Measurements from ENCODE around the gene AKAP6. TPM values are rescaled to one million over a fixed set of nuclear protein-coding genes. Genes with fewer than 3 reads are reported as not detected.
A peak's percentile ranks its signal among the peaks of the same experiment; 100 is the strongest.

The AKAP6 gene
- total and polyA plus RNA-seq, 2 experiments from 2014 or later = 0.38 to 0.42 TPM

DNA sequence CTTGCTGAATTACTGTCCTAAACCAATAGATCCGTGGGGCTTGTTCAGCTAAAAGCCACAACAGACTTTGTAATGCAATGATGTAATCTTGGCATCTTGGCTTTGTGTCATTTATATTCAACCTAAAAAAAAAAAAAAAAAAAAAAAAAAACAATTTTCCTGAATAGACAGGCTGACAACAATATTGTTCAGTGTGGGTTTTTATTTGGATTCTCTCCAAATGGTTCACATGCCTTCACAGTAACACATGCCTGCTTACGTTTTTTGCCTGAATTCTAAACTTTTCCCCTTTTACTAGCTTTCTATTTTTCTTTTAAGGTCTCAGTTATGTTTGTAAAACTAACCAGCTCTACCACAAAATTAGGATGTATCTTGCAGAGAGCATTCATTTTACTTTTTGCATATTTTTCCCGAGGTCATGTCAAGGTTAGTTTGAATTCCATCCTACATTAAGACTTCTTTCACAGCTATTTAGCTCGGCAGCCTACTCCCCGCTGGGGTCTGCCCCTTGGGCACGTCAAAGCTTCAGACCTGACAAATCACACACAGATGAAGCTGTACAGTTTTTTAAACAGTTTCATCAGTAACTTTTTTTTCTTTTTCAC lies 395.9 kb downstream of the AKAP6 start:
- H3K36me3 ChIP-seq (ENCODE audit: insufficient read depth) = no peaks in the 10 kb centered on the region
- H3K4me1 ChIP-seq (ENCODE audit: insufficient read depth) = no peaks in the 10 kb centered on the region
- H3F3A ChIP-seq (replicated peaks; ENCODE audit: low read depth) = no peaks in the 10 kb centered on the region
- no peak overlapping the region for H3K27ac ChIP-seq (ENCODE audit: low read depth)
- H3K9me2 ChIP-seq (ENCODE audit: insufficient read depth) = no peaks in the 10 kb centered on the region
- H3K4me3 ChIP-seq = no peak overlapping the region
- Mint-ChIP-seq H3K36me3 (ENCODE audit: low read depth) (no peaks in the 10 kb centered on the region), H3K4me3 (peak overlapping the region; percentile 16; the same call in 1 of the 3 replicates), H3K27ac (no peak overlapping the region), H3K4me1 (peaks cover 16% of the 10 kb centered on the region), H3K27me3 (ENCODE audit: insufficient read depth, low read depth, poor library complexity) (peaks cover 2% of the 10 kb centered on the region), H3K9me3 (no peaks in the 10 kb centered on the region)
- H4K20me1 ChIP-seq (replicated peaks; ENCODE audit: insufficient read depth) = no peaks in the 10 kb centered on the region
- peak; percentile 15 for DNase-seq (ENCODE audit: low spot score)
- TF ChIP-seq STAT1 (IDR thresholded peaks at IDR 0.05; ENCODE audit: unreplicated experiment) = no peak
- TF ChIP-seq, protein P1, sequence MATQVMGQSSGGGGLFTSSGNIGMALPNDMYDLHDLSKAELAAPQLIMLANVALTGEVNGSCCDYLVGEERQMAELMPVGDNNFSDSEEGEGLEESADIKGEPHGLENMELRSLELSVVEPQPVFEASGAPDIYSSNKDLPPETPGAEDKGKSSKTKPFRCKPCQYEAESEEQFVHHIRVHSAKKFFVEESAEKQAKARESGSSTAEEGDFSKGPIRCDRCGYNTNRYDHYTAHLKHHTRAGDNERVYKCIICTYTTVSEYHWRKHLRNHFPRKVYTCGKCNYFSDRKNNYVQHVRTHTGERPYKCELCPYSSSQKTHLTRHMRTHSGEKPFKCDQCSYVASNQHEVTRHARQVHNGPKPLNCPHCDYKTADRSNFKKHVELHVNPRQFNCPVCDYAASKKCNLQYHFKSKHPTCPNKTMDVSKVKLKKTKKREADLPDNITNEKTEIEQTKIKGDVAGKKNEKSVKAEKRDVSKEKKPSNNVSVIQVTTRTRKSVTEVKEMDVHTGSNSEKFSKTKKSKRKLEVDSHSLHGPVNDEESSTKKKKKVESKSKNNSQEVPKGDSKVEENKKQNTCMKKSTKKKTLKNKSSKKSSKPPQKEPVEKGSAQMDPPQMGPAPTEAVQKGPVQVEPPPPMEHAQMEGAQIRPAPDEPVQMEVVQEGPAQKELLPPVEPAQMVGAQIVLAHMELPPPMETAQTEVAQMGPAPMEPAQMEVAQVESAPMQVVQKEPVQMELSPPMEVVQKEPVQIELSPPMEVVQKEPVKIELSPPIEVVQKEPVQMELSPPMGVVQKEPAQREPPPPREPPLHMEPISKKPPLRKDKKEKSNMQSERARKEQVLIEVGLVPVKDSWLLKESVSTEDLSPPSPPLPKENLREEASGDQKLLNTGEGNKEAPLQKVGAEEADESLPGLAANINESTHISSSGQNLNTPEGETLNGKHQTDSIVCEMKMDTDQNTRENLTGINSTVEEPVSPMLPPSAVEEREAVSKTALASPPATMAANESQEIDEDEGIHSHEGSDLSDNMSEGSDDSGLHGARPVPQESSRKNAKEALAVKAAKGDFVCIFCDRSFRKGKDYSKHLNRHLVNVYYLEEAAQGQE (IDR thresholded peaks at IDR 0.05; ENCODE audit: unreplicated experiment) = no peak
- TF ChIP-seq, protein P2, sequence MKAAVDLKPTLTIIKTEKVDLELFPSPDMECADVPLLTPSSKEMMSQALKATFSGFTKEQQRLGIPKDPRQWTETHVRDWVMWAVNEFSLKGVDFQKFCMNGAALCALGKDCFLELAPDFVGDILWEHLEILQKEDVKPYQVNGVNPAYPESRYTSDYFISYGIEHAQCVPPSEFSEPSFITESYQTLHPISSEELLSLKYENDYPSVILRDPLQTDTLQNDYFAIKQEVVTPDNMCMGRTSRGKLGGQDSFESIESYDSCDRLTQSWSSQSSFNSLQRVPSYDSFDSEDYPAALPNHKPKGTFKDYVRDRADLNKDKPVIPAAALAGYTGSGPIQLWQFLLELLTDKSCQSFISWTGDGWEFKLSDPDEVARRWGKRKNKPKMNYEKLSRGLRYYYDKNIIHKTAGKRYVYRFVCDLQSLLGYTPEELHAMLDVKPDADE (IDR thresholded peaks at IDR 0.05) = no peak
- TF ChIP-seq NANOG (IDR thresholded peaks at IDR 0.05; ENCODE audit: borderline replicate concordance) = no peak
- TF ChIP-seq, protein P3, sequence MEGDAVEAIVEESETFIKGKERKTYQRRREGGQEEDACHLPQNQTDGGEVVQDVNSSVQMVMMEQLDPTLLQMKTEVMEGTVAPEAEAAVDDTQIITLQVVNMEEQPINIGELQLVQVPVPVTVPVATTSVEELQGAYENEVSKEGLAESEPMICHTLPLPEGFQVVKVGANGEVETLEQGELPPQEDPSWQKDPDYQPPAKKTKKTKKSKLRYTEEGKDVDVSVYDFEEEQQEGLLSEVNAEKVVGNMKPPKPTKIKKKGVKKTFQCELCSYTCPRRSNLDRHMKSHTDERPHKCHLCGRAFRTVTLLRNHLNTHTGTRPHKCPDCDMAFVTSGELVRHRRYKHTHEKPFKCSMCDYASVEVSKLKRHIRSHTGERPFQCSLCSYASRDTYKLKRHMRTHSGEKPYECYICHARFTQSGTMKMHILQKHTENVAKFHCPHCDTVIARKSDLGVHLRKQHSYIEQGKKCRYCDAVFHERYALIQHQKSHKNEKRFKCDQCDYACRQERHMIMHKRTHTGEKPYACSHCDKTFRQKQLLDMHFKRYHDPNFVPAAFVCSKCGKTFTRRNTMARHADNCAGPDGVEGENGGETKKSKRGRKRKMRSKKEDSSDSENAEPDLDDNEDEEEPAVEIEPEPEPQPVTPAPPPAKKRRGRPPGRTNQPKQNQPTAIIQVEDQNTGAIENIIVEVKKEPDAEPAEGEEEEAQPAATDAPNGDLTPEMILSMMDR (conservative IDR thresholded peaks at IDR 0.05; ENCODE audit: low read depth in 2 of 2) = no peak
- no peak for TF ChIP-seq EZH2 (IDR thresholded peaks at IDR 0.05; ENCODE audit: low read depth, unreplicated experiment)
- TF ChIP-seq CREB1 (CRISPR knock-in tag; IDR thresholded peaks at IDR 0.05; ENCODE audit: low read depth) = no peak
- no peak for TF ChIP-seq EZH2phosphoT487 (IDR thresholded peaks at IDR 0.05; ENCODE audit: unreplicated experiment)
- no peaks in the 10 kb centered on the region for H3K27me3 ChIP-seq (ENCODE audit: insufficient read depth)
- ATAC-seq = peak; percentile 46; the same call in 2 of the 3 replicates
- H3K4me2 ChIP-seq = no peak overlapping the region
- H3K79me2 ChIP-seq (replicated peaks; ENCODE audit: insufficient read depth) = no peaks in the 10 kb centered on the region
- no peak overlapping the region for H2AFZ ChIP-seq

DNA sequence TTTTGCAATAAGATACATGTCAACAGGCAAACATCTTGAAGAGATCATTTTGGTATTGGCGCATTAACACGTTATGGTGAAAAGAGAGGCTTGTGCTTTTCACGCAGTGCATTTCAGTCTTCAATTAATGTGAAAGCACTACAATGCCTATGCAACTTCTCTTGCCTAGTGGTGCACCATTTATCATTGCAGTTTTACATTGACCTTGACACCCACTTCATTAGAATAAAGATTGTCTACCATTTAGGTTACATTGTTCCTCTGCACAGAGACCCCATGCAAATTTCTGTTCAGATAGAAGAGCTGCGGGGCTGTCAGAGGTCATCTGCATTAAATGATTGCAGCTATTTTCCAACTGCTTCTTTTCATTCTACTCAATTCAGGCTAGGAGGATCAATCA lies 397.4 kb downstream of the AKAP6 start:
- H3K4me1 Mint-ChIP-seq = peaks cover 16% of the 10 kb centered on the region
- H3K4me1 ChIP-seq (ENCODE audit: insufficient read depth) = no peaks in the 10 kb centered on the region
- no peak overlapping the region for H3K27ac ChIP-seq (ENCODE audit: low read depth)
- TF ChIP-seq, protein P2 (IDR thresholded peaks at IDR 0.05) = no peak

More for the DNA sequence above, 397.4 kb downstream of the AKAP6 start:
- H3K36me3 Mint-ChIP-seq (ENCODE audit: low read depth) = no peaks in the 10 kb centered on the region
- Histone ChIP-seq H3F3A (replicated peaks; ENCODE audit: low read depth) (no peaks in the 10 kb centered on the region), H3K36me3 (ENCODE audit: insufficient read depth) (no peaks in the 10 kb centered on the region), H3K79me2 (replicated peaks; ENCODE audit: insufficient read depth) (no peaks in the 10 kb centered on the region), H3K4me2 (no peak overlapping the region), H3K9me2 (ENCODE audit: insufficient read depth) (no peaks in the 10 kb centered on the region), H4K20me1 (replicated peaks; ENCODE audit: insufficient read depth) (no peaks in the 10 kb centered on the region), H3K27me3 (ENCODE audit: insufficient read depth) (no peaks in the 10 kb centered on the region), H3K4me3 (no peak overlapping the region), H2AFZ (no peak overlapping the region)
- H3K4me3 Mint-ChIP-seq = no peak overlapping the region
- DNase-seq (ENCODE audit: low spot score) = no peak
- H3K27me3 Mint-ChIP-seq (ENCODE audit: insufficient read depth, low read depth, poor library complexity) = peaks cover 2% of the 10 kb centered on the region
- 0 out of 2 replicates have a peak overlapping the region, but pooled peaks have one; percentile 4 for H3K27ac Mint-ChIP-seq
- no peak for ATAC-seq
- H3K9me3 Mint-ChIP-seq = no peaks in the 10 kb centered on the region

Measured in GM23338 (cell line).